ENCODE results near the gene LRRC28. TPM values are rescaled to one million over a fixed set of nuclear protein-coding genes. Genes with fewer than 3 reads are reported as not detected.

LRRC28 gene
- polyA plus RNA-seq, 1 experiment: 23.5 TPM

GRCh38 chr15:99282121-99282520 is 30.8 kb downstream of the LRRC28 start:
- ChIA-PET POLR2A (no interaction called here), CTCF (interaction anchor here (1.2 to 3.4 kb wide), 4 partner anchors 9 to 447 kb away, joined by 3 to 25 read pairs (median 12); no protein-coding TSS in a partner anchor)
- DNase-seq (ENCODE audit: low read depth): no peak
- Histone ChIP-seq H3K36me3 (ENCODE audit: control insufficient read depth, insufficient read depth, low read length) (no peaks in the 10 kb centered on the region), H3K4me3 (ENCODE audit: low read depth, low read length) (no peak overlapping the region), H3K27me3 (ENCODE audit: control insufficient read depth, insufficient read depth, low read length) (no peaks in the 10 kb centered on the region)
- no peak for TF ChIP-seq CTCF (IDR thresholded peaks at IDR 0.05; ENCODE audit: insufficient read depth, low read depth, low read length)

GRCh38 chr15:99282586-99282985 is 31.3 kb downstream of the LRRC28 start:
- no peak for TF ChIP-seq CTCF (IDR thresholded peaks at IDR 0.05; ENCODE audit: insufficient read depth, low read depth, low read length)
- DNase-seq (ENCODE audit: low read depth): no peak
- H3K36me3 ChIP-seq (ENCODE audit: control insufficient read depth, insufficient read depth, low read length): no peaks in the 10 kb centered on the region
- H3K4me3 ChIP-seq (ENCODE audit: low read depth, low read length): no peak overlapping the region
- CTCF ChIA-PET: interaction anchor here (2.2 to 6.4 kb wide), 3 partner anchors 10 to 422 kb away, joined by 18 to 71 read pairs (median 25); no protein-coding TSS in a partner anchor
- POLR2A ChIA-PET: no interaction called here
- no peaks in the 10 kb centered on the region for H3K27me3 ChIP-seq (ENCODE audit: control insufficient read depth, insufficient read depth, low read length)

- CTCF ChIA-PET: interaction anchor here (1.1 to 6.4 kb wide), 3 partner anchors 10 to 471 kb away, joined by 3 to 71 read pairs (median 10); no protein-coding TSS in a partner anchor
- POLR2A ChIA-PET: no interaction called here
- Histone ChIP-seq H3K27me3 (ENCODE audit: control insufficient read depth, insufficient read depth, low read length) (no peaks in the 10 kb centered on the region), H3K4me3 (ENCODE audit: low read depth, low read length) (no peak overlapping the region), H3K36me3 (ENCODE audit: control insufficient read depth, insufficient read depth, low read length) (no peaks in the 10 kb centered on the region)
- no peak for DNase-seq (ENCODE audit: low read depth)
- TF ChIP-seq CTCF (IDR thresholded peaks at IDR 0.05; ENCODE audit: insufficient read depth, low read depth, low read length): no peak
Measured at GRCh38 chr15:99283717-99284116, 32.4 kb downstream of the LRRC28 start.

- CTCF ChIA-PET: no interaction called here
Measured at GRCh38 chr15:99291643-99292042, 40.4 kb downstream of the LRRC28 start.

GRCh38 chr15:99295840-99296239 is 44.6 kb downstream of the LRRC28 start:
- POLR2A ChIA-PET: no interaction called here
- Histone ChIP-seq H3K36me3 (ENCODE audit: control insufficient read depth, insufficient read depth, low read length) (no peaks in the 10 kb centered on the region), H3K4me3 (ENCODE audit: low read depth, low read length) (no peak overlapping the region), H3K27me3 (ENCODE audit: control insufficient read depth, insufficient read depth, low read length) (no peaks in the 10 kb centered on the region)
- no peak for TF ChIP-seq CTCF (IDR thresholded peaks at IDR 0.05; ENCODE audit: insufficient read depth, low read depth, low read length)
- CTCF ChIA-PET: interaction anchor here (1.0 to 1.2 kb wide), 2 partner anchors 11 to 409 kb away, joined by 3 to 4 read pairs; no protein-coding TSS in a partner anchor
- no peak for DNase-seq (ENCODE audit: low read depth)

More at GRCh38 chr15:99291643-99292042, 40.4 kb downstream of the LRRC28 start:
- DNase-seq (ENCODE audit: low read depth): no peak
- no peaks in the 10 kb centered on the region for H3K27me3 ChIP-seq (ENCODE audit: control insufficient read depth, insufficient read depth, low read length)
- H3K4me3 ChIP-seq (ENCODE audit: low read depth, low read length): no peak overlapping the region
- TF ChIP-seq CTCF (IDR thresholded peaks at IDR 0.05; ENCODE audit: insufficient read depth, low read depth, low read length): no peak
- POLR2A ChIA-PET: no interaction called here
- H3K36me3 ChIP-seq (ENCODE audit: control insufficient read depth, insufficient read depth, low read length): no peaks in the 10 kb centered on the region
